GM13976 (cell line): Measurements from ENCODE around the gene SARM1.

ENCODE experiments used
- DNase-seq: peaks from one replicate; pipeline ENCODE4 v3.0.0; 2012; ENCODE audit warnings: low spot score
- in situ Hi-C: fragments of 300-500 bp; cut with MboI; formaldehyde crosslinking; loops from one replicate; pipeline ENCODE4 v1.12.0; 2022; ENCODE audit warnings: low sequenced_read_pairs, mixed read lengths, inconsistent platforms; ENCODE audit not compliant: unreplicated experiment
- TF ChIP-seq, protein P1 (sequence below): IDR thresholded peaks from 2 replicates; pipeline ENCODE4 v1.5.1; 2012; ENCODE audit warnings: borderline replicate concordance, mild to moderate bottlenecking; ENCODE audit not compliant: insufficient read depth; ENCODE audit errors: extremely low read depth, missing control alignments, control extremely low read depth

SARM1 gene

GRCh38 chr17:28346199-28346580 is 25.3 kb upstream of the SARM1 start:
- in situ Hi-C loops, result no loop called here
- TF ChIP-seq, protein P1, sequence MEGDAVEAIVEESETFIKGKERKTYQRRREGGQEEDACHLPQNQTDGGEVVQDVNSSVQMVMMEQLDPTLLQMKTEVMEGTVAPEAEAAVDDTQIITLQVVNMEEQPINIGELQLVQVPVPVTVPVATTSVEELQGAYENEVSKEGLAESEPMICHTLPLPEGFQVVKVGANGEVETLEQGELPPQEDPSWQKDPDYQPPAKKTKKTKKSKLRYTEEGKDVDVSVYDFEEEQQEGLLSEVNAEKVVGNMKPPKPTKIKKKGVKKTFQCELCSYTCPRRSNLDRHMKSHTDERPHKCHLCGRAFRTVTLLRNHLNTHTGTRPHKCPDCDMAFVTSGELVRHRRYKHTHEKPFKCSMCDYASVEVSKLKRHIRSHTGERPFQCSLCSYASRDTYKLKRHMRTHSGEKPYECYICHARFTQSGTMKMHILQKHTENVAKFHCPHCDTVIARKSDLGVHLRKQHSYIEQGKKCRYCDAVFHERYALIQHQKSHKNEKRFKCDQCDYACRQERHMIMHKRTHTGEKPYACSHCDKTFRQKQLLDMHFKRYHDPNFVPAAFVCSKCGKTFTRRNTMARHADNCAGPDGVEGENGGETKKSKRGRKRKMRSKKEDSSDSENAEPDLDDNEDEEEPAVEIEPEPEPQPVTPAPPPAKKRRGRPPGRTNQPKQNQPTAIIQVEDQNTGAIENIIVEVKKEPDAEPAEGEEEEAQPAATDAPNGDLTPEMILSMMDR, result no peak
- no peak for DNase-seq

GRCh38 chr17:28346746-28347246 is 24.7 kb upstream of the SARM1 start:
- TF ChIP-seq, protein P1, result no peak
- DNase-seq, result no peak

GRCh38 chr17:28347261-28347891 is 24.1 kb upstream of the SARM1 start:
- in situ Hi-C loops, result no loop called here
- TF ChIP-seq, protein P1, result no peak
- DNase-seq, result no peak

More at GRCh38 chr17:28346746-28347246, 24.7 kb upstream of the SARM1 start:
- in situ Hi-C loops, result no loop called here

DNA sequence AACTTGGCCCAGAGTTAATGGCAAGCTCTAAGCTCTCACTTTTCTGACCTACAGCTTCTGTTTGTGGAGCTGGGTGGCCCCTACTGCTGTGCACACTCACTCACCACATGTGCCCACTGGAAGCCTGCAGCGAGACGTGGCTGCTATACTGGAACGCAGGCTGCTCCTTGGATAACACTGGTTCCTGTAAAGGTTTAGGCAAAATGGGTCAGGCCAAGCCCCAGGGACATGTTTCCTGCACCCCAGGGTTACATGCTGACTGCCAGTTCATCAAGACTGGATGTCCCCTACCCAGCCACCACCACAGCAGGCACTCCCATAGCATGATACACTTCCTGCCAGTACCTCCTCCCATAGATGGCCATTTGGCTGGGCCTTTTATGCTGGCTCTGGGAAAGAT is 22.5 kb upstream of the SARM1 start:
- TF ChIP-seq, protein P1, result no peak
- in situ Hi-C loops, result no loop called here
- DNase-seq, result no peak

GRCh38 chr17:28350271-28350670 is 21.2 kb upstream of the SARM1 start:
- in situ Hi-C loops, result no loop called here
- TF ChIP-seq, protein P1, result no peak

GRCh38 chr17:28357061-28357900 is 14.2 kb upstream of the SARM1 start, which contains the start of gene POLDIP2:
POLDIP2 (minus strand) TSS chr17:28357527; CDS start chr17:28357448, 79 bp downstream.
- peak; percentile 98 for DNase-seq
- in situ Hi-C loops, result no loop called here
- TF ChIP-seq, protein P1, result no peak

More at GRCh38 chr17:28350271-28350670, 21.2 kb upstream of the SARM1 start:
- no peak for DNase-seq
